ENCODE results near the gene APAF1. TPM values are rescaled to one million over a fixed set of nuclear protein-coding genes. Genes with fewer than 3 reads are reported as not detected.

Gene APAF1
- total and polyA plus RNA-seq, 9 of the 15 experiments (the other 6 are each of a cell fraction or from before 2014, with no cell fraction given) = 5.1 to 15.7 (median 9.9) TPM

GRCh38 chr12:98637068-98637467, 8.0 kb upstream of the APAF1 start:
- intact Hi-C loops (cut with micrococcal nuclease) = no loop called here
- Histone ChIP-seq H3K27me3 (ENCODE audit: control insufficient read depth in 2 of 2, insufficient read depth in 2 of 2, low read length in 2 of 2) (no peaks in the 10 kb centered on the region), H3K9me3 (replicated peaks; ENCODE audit: control insufficient read depth, insufficient read depth, low read depth, low read length) (no peaks in the 10 kb centered on the region), H3K4me3 (no peak overlapping the region), H2AFZ (ENCODE audit: low read depth, low read length) (no peak overlapping the region), H3K79me2 (ENCODE audit: control insufficient read depth, insufficient read depth, low read length) (peaks cover 22% of the 10 kb centered on the region), H3K9ac (ENCODE audit: insufficient read depth in 1 of 2, low read depth in 2 of 2, low read length in 2 of 2) (no peak overlapping the region), H3K36me3 (ENCODE audit: control insufficient read depth, insufficient read depth, low read length) (peaks cover 30% of the 10 kb centered on the region), H3K27ac (ENCODE audit: extremely low read depth, low read depth, low read length) (no peak overlapping the region), H3K4me2 (ENCODE audit: insufficient read depth, low read length) (no peak overlapping the region), H4K20me1 (replicated peaks; ENCODE audit: control insufficient read depth, insufficient read depth, low read length) (no peaks in the 10 kb centered on the region), H3K4me1 (replicated peaks in 1 of 2; ENCODE audit: control insufficient read depth in 2 of 2, insufficient read depth in 2 of 2, low read length in 2 of 2) (no peaks in the 10 kb centered on the region), H3K9me1 (ENCODE audit: control insufficient read depth, insufficient read depth, low read length) (no peaks in the 10 kb centered on the region)
- in situ Hi-C loops (cut with MboI) = no loop called here
- peak; percentile 90 for TF ChIP-seq C11orf30 (IDR thresholded peaks at IDR 0.05; ENCODE audit: low read depth)
- TF ChIP-seq THAP12 (CRISPR knock-in tag; IDR thresholded peaks at IDR 0.05) = no peak
- TF ChIP-seq MAFG (tag; conservative IDR thresholded peaks at IDR 0.05) = peak; percentile 90
- peak; percentile 95 for TF ChIP-seq ZNF316 (IDR thresholded peaks at IDR 0.05)
- TF ChIP-seq MCM5 (IDR thresholded peaks at IDR 0.05; ENCODE audit: low read depth) = no peak
- TF ChIP-seq MAFF (IDR thresholded peaks at IDR 0.05; ENCODE audit: low read length) = peak; percentile 95
- peak; percentile 97 for TF ChIP-seq MAFK (IDR thresholded peaks at IDR 0.05; ENCODE audit: low read length)
- 65% methylated on average over 2 of the region's 2 CpGs for WGBS (ENCODE audit: insufficient coverage, low coverage, missing lambda C conversion rate)
- ChIA-PET CTCF (ENCODE audit: low intra/inter-chr PET ratio) (no interaction called here), POLR2A (interaction anchor here (0.6 to 1.4 kb wide), 4 partner anchors 12 to 42 kb away, joined by 3 read pairs; no protein-coding TSS in a partner anchor)
- no peak for FAIRE-seq
- no TSS peak for BruUV-seq (replicated peaks)
- no peak for ATAC-seq
- no peak for DNase-seq (ENCODE audit: extremely low read depth in 1 of 4, low spot score in 3 of 4)

Measured in K562 (cell line).